Thoracic aorta (tissue), 2 donors: Measurements from ENCODE around the gene TMEM38A. TPM values are rescaled to one million over a fixed set of nuclear protein-coding genes. Genes with fewer than 3 reads are reported as not detected.
"Not testable (repeated sequence)": the region's sequence is repeated elsewhere in the genome, so short reads cannot be mapped to it uniquely, and the experiment has no call there.

Experiments used
- ATAC-seq: fragments of 150-250 bp; one replicate; pipeline ENCODE4 v1.8.0; 2017; ENCODE audit warnings: low read depth; ENCODE audit not compliant: insufficient number of reproducible peaks, low FRiP score
- DNase-seq: peaks from one replicate; pipeline ENCODE4 v3.0.0-alpha.2; 2020; ENCODE audit warnings: low spot score
- H3K27ac ChIP-seq, 2 donors: fragments of 200-600 bp; sonication (generic); 1 replicate in 1 of 2; 2 replicates in 1 of 2; pipeline ENCODE4 v1.5.1; 2016; ENCODE audit warnings: mild to moderate bottlenecking in 2 of 2, moderate library complexity in 2 of 2
- H3K27me3 ChIP-seq: fragments of 200-600 bp; sonication (generic); replicated peaks from 2 replicates; pipeline ENCODE4 v1.6.0; 2016; ENCODE audit warnings: mild to moderate bottlenecking; ENCODE audit not compliant: insufficient read depth
- H3K36me3 ChIP-seq: fragments of 200-600 bp; sonication (generic); one replicate; pipeline ENCODE4 v1.5.1; 2016
- H3K4me1 ChIP-seq, 2 donors: fragments of 200-600 bp; sonication (generic); 1 replicate in 1 of 2; 2 replicates in 1 of 2; pipeline versions ENCODE4 v1.5.1 to v1.6.0; 2016; ENCODE audit warnings: low read depth in 2 of 2, mild to moderate bottlenecking in 1 of 2; ENCODE audit not compliant: control insufficient read depth in 1 of 2
- H3K4me3 ChIP-seq: fragments of 200-600 bp; sonication (generic); 2 replicates; pipeline ENCODE4 v1.5.1; 2016; ENCODE audit warnings: mild to moderate bottlenecking
- H3K9me3 ChIP-seq: fragments of 200-600 bp; sonication (generic); 2 replicates; pipeline ENCODE4 v1.5.1; 2016
- total RNA-seq, 2 donors: library from RNA; depleted of rRNA; stranded (reverse); fragments of >200 nt; gene quantifications; one replicate each; pipeline versions ENCODE4 v1.1.0 to v1.2.3, GENCODE V29; 2016
- TF ChIP-seq, protein P1 (sequence below): fragments of 200-600 bp; sonication (generic); IDR thresholded peaks from one replicate; pipeline ENCODE4 v1.5.1; 2019; ENCODE audit warnings: antibody characterized with exemption

Gene TMEM38A
- total RNA-seq, 2 donors from 2014 or later: 7.6 to 11.9 TPM

DNA sequence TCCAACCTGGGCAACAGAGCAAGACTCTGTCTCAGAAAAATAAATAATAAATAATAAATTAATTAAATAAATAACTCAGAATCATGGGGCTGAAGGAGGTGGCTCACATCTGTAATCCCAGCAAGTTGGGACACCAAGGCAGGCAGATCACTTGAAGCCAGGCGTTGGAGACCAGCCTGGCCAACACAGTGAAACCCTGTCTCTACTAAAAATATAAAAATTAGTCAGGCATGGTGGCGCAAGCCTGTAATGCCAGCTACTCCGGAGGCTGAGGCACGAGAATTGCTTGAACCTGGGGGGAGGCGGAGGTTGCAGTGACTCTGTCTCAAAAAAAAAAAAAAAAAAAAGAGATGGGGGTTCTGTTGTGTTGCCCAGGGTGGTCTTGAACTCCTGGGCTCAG, 7.2 kb downstream of the TMEM38A start:
- no peak overlapping the region for H3K27ac ChIP-seq
- ATAC-seq (no peak), DNase-seq (no peak)
- no peaks in the 10 kb centered on the region for H3K9me3 ChIP-seq
- H3K27me3 ChIP-seq: no peaks in the 10 kb centered on the region
- H3K36me3 ChIP-seq: no peaks in the 10 kb centered on the region
- TF ChIP-seq, protein P1, sequence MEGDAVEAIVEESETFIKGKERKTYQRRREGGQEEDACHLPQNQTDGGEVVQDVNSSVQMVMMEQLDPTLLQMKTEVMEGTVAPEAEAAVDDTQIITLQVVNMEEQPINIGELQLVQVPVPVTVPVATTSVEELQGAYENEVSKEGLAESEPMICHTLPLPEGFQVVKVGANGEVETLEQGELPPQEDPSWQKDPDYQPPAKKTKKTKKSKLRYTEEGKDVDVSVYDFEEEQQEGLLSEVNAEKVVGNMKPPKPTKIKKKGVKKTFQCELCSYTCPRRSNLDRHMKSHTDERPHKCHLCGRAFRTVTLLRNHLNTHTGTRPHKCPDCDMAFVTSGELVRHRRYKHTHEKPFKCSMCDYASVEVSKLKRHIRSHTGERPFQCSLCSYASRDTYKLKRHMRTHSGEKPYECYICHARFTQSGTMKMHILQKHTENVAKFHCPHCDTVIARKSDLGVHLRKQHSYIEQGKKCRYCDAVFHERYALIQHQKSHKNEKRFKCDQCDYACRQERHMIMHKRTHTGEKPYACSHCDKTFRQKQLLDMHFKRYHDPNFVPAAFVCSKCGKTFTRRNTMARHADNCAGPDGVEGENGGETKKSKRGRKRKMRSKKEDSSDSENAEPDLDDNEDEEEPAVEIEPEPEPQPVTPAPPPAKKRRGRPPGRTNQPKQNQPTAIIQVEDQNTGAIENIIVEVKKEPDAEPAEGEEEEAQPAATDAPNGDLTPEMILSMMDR: no peak
- no peak overlapping the region for H3K4me3 ChIP-seq
- H3K4me1 ChIP-seq: peaks cover 0 to 3% of the 10 kb centered on the region in 2 donors

DNA sequence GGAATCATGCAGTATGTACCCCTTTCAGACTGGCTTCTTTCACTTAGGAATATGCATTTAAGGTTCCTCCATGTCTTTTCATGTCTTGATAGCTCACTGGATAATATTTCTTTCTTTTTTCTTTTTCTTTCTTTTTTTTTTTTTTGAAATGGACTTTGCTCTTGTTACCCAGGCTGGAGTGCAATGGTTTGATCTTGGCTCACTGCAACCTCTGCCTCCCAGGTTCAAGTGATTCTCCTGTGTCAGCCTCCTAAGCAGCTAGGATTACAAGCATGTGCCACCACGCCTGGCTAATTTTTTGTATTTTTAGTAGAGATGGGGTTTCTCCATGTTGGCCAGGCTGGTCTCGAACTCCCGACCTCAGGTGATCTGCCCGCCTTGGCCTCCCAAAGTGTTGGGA, 7.8 kb downstream of the TMEM38A start:
- H3K4me3 ChIP-seq, H3K36me3 ChIP-seq, H3K4me1 ChIP-seq, H3K9me3 ChIP-seq, H3K27ac ChIP-seq, H3K27me3 ChIP-seq, DNase-seq, ATAC-seq: not testable (repeated sequence)

DNA sequence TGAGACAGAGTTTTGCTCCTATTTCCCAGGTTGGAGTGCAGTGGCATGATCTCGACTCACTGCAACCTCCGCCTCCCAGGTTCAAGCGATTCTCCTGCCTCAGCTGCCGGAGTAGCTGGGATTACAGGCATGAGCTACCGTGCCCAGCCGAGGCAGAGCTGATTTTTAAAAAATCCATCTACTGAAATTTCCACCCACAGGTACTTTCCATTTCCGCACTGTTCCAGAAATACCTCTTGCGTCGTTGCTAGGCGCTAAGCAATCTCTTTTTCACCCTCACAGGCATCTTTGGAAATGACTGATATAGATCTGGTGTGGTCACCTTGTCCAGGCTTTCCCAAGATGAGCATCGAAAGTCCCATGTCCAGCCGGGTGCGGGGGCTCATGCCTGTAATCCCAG, 9.4 kb downstream of the TMEM38A start:
- no peaks in the 10 kb centered on the region for H3K9me3 ChIP-seq
- no peak for ATAC-seq
- H3K36me3 ChIP-seq: no peaks in the 10 kb centered on the region
- H3K27me3 ChIP-seq: no peaks in the 10 kb centered on the region
- no peak overlapping the region for H3K4me3 ChIP-seq
- H3K27ac ChIP-seq: no peak overlapping the region
- DNase-seq: no peak
- TF ChIP-seq, protein P1: no peak
- H3K4me1 ChIP-seq: no peaks in the 10 kb centered on the region

DNA sequence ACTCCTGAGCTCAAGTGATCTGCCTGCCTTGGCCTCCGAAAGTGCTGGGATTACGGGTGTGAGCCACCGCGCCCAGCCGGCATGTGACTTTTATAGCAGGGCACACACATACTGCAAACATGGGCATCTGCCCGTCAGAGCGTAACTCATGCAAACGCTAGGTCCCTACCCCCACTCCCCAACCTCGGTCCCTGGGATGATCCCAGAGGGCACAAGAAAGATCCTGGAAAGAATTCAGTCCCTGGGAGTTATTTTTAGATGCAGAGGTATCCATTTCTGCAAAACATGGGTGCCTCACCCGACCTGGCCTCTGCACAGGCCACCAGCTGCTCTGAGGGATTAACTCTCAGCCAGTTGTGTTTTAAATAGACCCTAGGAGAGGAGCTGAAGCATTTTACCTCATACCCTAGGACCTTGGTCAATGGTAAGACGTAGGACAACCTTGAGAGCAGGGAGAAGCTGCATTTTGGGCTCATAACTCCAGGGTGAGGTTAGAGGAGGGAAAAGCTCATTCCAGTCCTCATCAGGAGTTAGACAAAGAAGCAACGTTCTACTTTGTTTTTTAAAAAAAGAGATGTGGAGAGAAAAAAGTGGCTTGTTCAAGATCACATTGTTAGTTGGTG, 10.8 kb downstream of the TMEM38A start:
- TF ChIP-seq, protein P1: no peak
- no peak for ATAC-seq

DNA sequence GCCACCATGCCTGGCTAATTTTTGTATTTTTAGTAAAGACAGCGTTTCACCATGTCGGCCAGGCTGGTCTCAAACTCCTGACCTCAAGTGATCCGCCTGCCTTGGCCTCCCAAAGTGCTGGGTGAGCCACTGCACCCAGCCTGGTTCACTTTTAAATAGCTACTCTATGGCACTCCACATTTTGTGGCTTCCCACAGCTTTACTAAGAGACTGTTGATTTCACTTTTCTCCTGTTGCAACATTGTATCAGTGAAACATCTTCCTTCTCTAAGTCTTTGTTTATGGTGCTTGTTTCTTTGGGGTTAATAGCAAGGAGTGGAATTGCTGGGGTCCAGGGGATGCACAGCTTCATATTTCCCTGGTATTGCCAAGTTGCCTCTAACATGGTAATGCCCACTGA, 12.3 kb downstream of the TMEM38A start:
- DNase-seq (no peak), ATAC-seq (no peak)
- no peaks in the 10 kb centered on the region for H3K36me3 ChIP-seq
- H3K9me3 ChIP-seq: no peaks in the 10 kb centered on the region
- TF ChIP-seq, protein P1: no peak
- H3K27me3 ChIP-seq: no peaks in the 10 kb centered on the region
- no peak overlapping the region for H3K4me3 ChIP-seq
- H3K27ac ChIP-seq: no peak overlapping the region
- no peaks in the 10 kb centered on the region for H3K4me1 ChIP-seq

More for the DNA sequence above, 10.8 kb downstream of the TMEM38A start:
- H3K4me3 ChIP-seq: no peak overlapping the region
- H3K4me1 ChIP-seq: no peaks in the 10 kb centered on the region
- no peak overlapping the region for H3K27ac ChIP-seq
- no peak for DNase-seq
- H3K9me3 ChIP-seq: no peaks in the 10 kb centered on the region
- H3K36me3 ChIP-seq: no peaks in the 10 kb centered on the region
- H3K27me3 ChIP-seq: no peaks in the 10 kb centered on the region

DNA sequence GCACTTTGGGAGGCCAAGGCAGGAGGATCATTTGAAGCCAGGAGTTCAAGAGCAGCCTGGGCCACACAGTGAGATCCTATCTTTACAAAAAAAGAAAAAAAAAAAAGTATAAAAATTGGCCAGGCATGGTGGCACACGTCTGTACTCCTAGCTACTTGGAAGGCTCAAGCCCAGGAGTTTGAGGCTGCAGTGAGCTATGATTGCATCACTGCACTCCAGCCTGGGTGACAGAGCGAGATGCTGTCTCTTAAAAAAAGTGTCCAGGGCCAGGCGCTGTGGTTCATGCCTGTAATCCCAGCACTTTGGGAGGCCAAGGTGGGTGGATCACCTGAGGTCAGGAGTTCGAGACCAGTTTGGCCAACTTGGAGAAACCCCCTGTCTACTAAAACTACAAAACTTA, 12.9 kb downstream of the TMEM38A start:
- H3K4me1 ChIP-seq, H3K9me3 ChIP-seq, H3K36me3 ChIP-seq, DNase-seq, ATAC-seq, H3K27ac ChIP-seq, H3K4me3 ChIP-seq, H3K27me3 ChIP-seq: not testable (repeated sequence)
